ENCODE results near the gene ANKS1B.

DNA sequence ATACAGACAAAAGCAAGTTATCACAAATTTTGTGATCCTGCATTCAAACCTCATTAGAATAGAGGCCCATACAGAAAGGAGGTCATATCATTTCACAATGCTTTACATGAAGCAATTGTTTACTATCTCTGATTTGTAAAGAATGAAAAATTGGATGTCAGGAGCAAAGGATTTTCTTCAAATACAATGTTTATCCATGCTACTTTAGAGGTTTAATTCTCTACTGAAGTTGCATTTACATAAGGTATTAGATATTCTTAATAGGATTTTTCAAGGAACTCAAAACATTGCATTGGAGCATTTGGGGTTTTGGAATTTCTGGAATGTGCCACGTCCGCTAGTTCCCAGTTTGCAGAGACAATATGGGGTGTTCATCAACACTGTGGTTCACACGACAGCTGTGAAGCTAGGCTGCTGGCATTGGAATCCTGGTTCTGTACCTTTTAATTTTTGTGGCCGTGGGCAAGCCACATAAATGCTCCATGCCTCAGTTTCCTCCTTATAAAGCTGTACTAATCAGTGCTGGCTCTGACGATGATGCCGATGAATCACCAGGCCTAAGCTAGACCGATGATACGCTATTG is 1164.8 kb downstream of the ANKS1B start:
- TF ChIP-seq, protein P1, sequence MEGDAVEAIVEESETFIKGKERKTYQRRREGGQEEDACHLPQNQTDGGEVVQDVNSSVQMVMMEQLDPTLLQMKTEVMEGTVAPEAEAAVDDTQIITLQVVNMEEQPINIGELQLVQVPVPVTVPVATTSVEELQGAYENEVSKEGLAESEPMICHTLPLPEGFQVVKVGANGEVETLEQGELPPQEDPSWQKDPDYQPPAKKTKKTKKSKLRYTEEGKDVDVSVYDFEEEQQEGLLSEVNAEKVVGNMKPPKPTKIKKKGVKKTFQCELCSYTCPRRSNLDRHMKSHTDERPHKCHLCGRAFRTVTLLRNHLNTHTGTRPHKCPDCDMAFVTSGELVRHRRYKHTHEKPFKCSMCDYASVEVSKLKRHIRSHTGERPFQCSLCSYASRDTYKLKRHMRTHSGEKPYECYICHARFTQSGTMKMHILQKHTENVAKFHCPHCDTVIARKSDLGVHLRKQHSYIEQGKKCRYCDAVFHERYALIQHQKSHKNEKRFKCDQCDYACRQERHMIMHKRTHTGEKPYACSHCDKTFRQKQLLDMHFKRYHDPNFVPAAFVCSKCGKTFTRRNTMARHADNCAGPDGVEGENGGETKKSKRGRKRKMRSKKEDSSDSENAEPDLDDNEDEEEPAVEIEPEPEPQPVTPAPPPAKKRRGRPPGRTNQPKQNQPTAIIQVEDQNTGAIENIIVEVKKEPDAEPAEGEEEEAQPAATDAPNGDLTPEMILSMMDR (IDR thresholded peaks at IDR 0.05): no peak
- TF ChIP-seq, protein P2, sequence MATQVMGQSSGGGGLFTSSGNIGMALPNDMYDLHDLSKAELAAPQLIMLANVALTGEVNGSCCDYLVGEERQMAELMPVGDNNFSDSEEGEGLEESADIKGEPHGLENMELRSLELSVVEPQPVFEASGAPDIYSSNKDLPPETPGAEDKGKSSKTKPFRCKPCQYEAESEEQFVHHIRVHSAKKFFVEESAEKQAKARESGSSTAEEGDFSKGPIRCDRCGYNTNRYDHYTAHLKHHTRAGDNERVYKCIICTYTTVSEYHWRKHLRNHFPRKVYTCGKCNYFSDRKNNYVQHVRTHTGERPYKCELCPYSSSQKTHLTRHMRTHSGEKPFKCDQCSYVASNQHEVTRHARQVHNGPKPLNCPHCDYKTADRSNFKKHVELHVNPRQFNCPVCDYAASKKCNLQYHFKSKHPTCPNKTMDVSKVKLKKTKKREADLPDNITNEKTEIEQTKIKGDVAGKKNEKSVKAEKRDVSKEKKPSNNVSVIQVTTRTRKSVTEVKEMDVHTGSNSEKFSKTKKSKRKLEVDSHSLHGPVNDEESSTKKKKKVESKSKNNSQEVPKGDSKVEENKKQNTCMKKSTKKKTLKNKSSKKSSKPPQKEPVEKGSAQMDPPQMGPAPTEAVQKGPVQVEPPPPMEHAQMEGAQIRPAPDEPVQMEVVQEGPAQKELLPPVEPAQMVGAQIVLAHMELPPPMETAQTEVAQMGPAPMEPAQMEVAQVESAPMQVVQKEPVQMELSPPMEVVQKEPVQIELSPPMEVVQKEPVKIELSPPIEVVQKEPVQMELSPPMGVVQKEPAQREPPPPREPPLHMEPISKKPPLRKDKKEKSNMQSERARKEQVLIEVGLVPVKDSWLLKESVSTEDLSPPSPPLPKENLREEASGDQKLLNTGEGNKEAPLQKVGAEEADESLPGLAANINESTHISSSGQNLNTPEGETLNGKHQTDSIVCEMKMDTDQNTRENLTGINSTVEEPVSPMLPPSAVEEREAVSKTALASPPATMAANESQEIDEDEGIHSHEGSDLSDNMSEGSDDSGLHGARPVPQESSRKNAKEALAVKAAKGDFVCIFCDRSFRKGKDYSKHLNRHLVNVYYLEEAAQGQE (IDR thresholded peaks at IDR 0.05; ENCODE audit: insufficient read depth in 1 of 2, low read depth in 2 of 2, low read length in 1 of 2): no peak
- TF ChIP-seq TCF7L2 (IDR thresholded peaks at IDR 0.05; ENCODE audit: low read depth, low read length): no peak
